ENCODE measurements around the gene BRD9.
"Not testable (repeated sequence)": the region's sequence is repeated elsewhere in the genome, so short reads cannot be mapped to it uniquely, and the experiment has no call there.

Gene BRD9

GRCh38 chr5:922436-923280 lies 30.1 kb upstream of the BRD9 start:
- DNase-seq (ENCODE audit: low spot score): no peak

GRCh38 chr5:921456-922435 lies 29.1 kb upstream of the BRD9 start:
- DNase-seq (ENCODE audit: low spot score): no peak

- no peak for DNase-seq (ENCODE audit: low spot score)
Measured at GRCh38 chr5:920321-920720, 27.7 kb upstream of the BRD9 start.

- DNase-seq (ENCODE audit: low spot score): no peak
Measured at GRCh38 chr5:919356-920000, 26.9 kb upstream of the BRD9 start.

- not testable (repeated sequence) for DNase-seq (ENCODE audit: low spot score)
Measured at GRCh38 chr5:918717-919116, 26.1 kb upstream of the BRD9 start.

GRCh38 chr5:916441-917293 lies 24.1 kb upstream of the BRD9 start:
- no peak for DNase-seq (ENCODE audit: low spot score)

GRCh38 chr5:915946-916345 lies 23.3 kb upstream of the BRD9 start:
- DNase-seq (ENCODE audit: low spot score): no peak

GRCh38 chr5:915346-915745 lies 22.7 kb upstream of the BRD9 start:
- DNase-seq (ENCODE audit: low spot score): not testable (repeated sequence)

- DNase-seq (ENCODE audit: low spot score): no peak
Measured at GRCh38 chr5:914612-915011, 22.0 kb upstream of the BRD9 start.

- DNase-seq (ENCODE audit: low spot score): no peak
Measured at GRCh38 chr5:914174-914573, 21.6 kb upstream of the BRD9 start.

- DNase-seq (ENCODE audit: low spot score): peak; percentile 73
Measured at GRCh38 chr5:912280-913091, 19.9 kb upstream of the BRD9 start.

- DNase-seq (ENCODE audit: low spot score): no peak
Measured at GRCh38 chr5:911601-912000, 19.0 kb upstream of the BRD9 start.

GRCh38 chr5:910769-911160 lies 18.2 kb upstream of the BRD9 start:
- DNase-seq (ENCODE audit: low spot score): no peak

- DNase-seq (ENCODE audit: low spot score): no peak
Measured at GRCh38 chr5:909994-910768, 17.6 kb upstream of the BRD9 start.

- no peak for DNase-seq (ENCODE audit: low spot score)
Measured at GRCh38 chr5:909086-909485, 16.5 kb upstream of the BRD9 start.

GRCh38 chr5:908172-908571 lies 15.6 kb upstream of the BRD9 start:
- no peak for DNase-seq (ENCODE audit: low spot score)

- no peak for DNase-seq (ENCODE audit: low spot score)
Measured at GRCh38 chr5:907366-907910, 14.8 kb upstream of the BRD9 start.

GRCh38 chr5:905139-905642 lies 12.6 kb upstream of the BRD9 start:
- no peak for DNase-seq (ENCODE audit: low spot score)

GRCh38 chr5:903756-904096 lies 11.1 kb upstream of the BRD9 start:
- no peak for DNase-seq (ENCODE audit: low spot score)
